Omental fat pad (tissue), 4 donors: Measurements from ENCODE around the gene CYSRT1. TPM values are rescaled to one million over a fixed set of nuclear protein-coding genes. Genes with fewer than 3 reads are reported as not detected.

Experiments used
- ATAC-seq: fragments of 150-250 bp; one replicate; pipeline ENCODE4 v1.9.1; 2016; ENCODE audit warnings: mild to moderate bottlenecking, moderate library complexity; ENCODE audit not compliant: low FRiP score
- DNase-seq: peaks from one replicate; pipeline ENCODE4 v3.0.0-alpha.2; 2019; ENCODE audit warnings: low spot score
- CTCF ChIP-seq, 3 donors: fragments of 450-650 bp; IDR thresholded peaks; one replicate each; pipeline ENCODE4 v1.5.1; 2016 to 2017; ENCODE audit warnings: antibody characterized with exemption in 3 of 3, mild to moderate bottlenecking in 3 of 3, moderate library complexity in 2 of 3
- total RNA-seq, 4 donors: library from RNA; depleted of rRNA; stranded (reverse); fragments of >200 nt; gene quantifications; one replicate each; pipeline ENCODE4 v1.1.0, GENCODE V29; 2016

The CYSRT1 gene
- total RNA-seq, 4 donors from 2014 or later: 0.36 to 0.65 (median 0.38) TPM; not detected in 1

- ATAC-seq: no peak
- no peak for TF ChIP-seq CTCF (IDR thresholded peaks at IDR 0.05)
These were observed 37.9 kb downstream of the CYSRT1 start for GRCh38 chr9:137262909-137263285.

GRCh38 chr9:137263506-137263905 is 38.5 kb downstream of the CYSRT1 start:
- TF ChIP-seq CTCF (IDR thresholded peaks at IDR 0.05): no peak
- no peak for DNase-seq

More at GRCh38 chr9:137262909-137263285, 37.9 kb downstream of the CYSRT1 start:
- DNase-seq: no peak

GRCh38 chr9:137264067-137264466 is 39.1 kb downstream of the CYSRT1 start:
- DNase-seq (no peak), ATAC-seq (no peak)
- no peak for TF ChIP-seq CTCF (IDR thresholded peaks at IDR 0.05)

More at GRCh38 chr9:137263506-137263905, 38.5 kb downstream of the CYSRT1 start:
- ATAC-seq: no peak

- no peak for TF ChIP-seq CTCF (IDR thresholded peaks at IDR 0.05)
- no peak for DNase-seq
- no peak for ATAC-seq
These were observed 40.7 kb downstream of the CYSRT1 start for GRCh38 chr9:137265496-137266161.

- TF ChIP-seq CTCF (IDR thresholded peaks at IDR 0.05): no peak
- DNase-seq: no peak
- ATAC-seq: no peak
These were observed 41.2 kb downstream of the CYSRT1 start for GRCh38 chr9:137266162-137266527.

GRCh38 chr9:137266585-137267453 is 41.8 kb downstream of the CYSRT1 start:
- no peak for DNase-seq
- no peak for ATAC-seq
- TF ChIP-seq CTCF (IDR thresholded peaks at IDR 0.05): no peak
